H9 (cell line): ENCODE measurements around the gene PLEK. TPM values are rescaled to one million over a fixed set of nuclear protein-coding genes. Genes with fewer than 3 reads are reported as not detected.

Experiments used
- DNase-seq: peaks from one replicate; pipeline ENCODE4 v3.0.0-alpha.2; 2017
- H2AFZ ChIP-seq: one replicate; pipeline ENCODE4 v1.6.1; 2013; ENCODE audit warnings: mild to moderate bottlenecking, low read length, control low read depth, moderate library complexity
- H2AK5ac ChIP-seq: 2 replicates; pipeline ENCODE4 v1.6.1; 2013; ENCODE audit warnings: low read length, control low read depth, mixed read lengths; ENCODE audit not compliant: insufficient read length
- H2BK120ac ChIP-seq: one replicate; pipeline ENCODE4 v1.6.1; 2013; ENCODE audit warnings: low read depth, mild to moderate bottlenecking, low read length, control low read depth, inconsistent platforms; ENCODE audit not compliant: poor library complexity, severe bottlenecking
- H2BK12ac ChIP-seq: 2 replicates; pipeline ENCODE4 v1.6.1; 2013; ENCODE audit warnings: low read length, control low read depth, mixed read lengths, low read depth; ENCODE audit not compliant: insufficient read length
- H2BK15ac ChIP-seq: 2 replicates; pipeline ENCODE4 v1.6.1; 2013; ENCODE audit warnings: low read depth, low read length, control low read depth
- H2BK20ac ChIP-seq: one replicate; pipeline ENCODE4 v1.6.1; 2013; ENCODE audit warnings: low read depth, mild to moderate bottlenecking, low read length, control low read depth, inconsistent platforms; ENCODE audit not compliant: poor library complexity, severe bottlenecking
- H2BK5ac ChIP-seq: 2 replicates; pipeline ENCODE4 v1.6.1; 2013; ENCODE audit warnings: low read length, control low read depth, mixed read lengths; ENCODE audit not compliant: insufficient read length
- H3K14ac ChIP-seq: 2 replicates; pipeline ENCODE4 v1.6.1; 2013; ENCODE audit warnings: low read length, control low read depth; ENCODE audit not compliant: insufficient read depth
- H3K18ac ChIP-seq: 2 replicates; pipeline ENCODE4 v1.6.1; 2013; ENCODE audit warnings: low read depth, mild to moderate bottlenecking, mixed read lengths, low read length, control low read depth; ENCODE audit not compliant: insufficient read length
- H3K23ac ChIP-seq: 2 replicates; pipeline ENCODE4 v1.6.1; 2013; ENCODE audit warnings: low read length, control low read depth, mixed read lengths, low read depth; ENCODE audit not compliant: insufficient read length
- H3K23me2 ChIP-seq: 2 replicates; pipeline ENCODE4 v1.6.1; 2013; ENCODE audit warnings: low read depth, mild to moderate bottlenecking, mixed read lengths, low read length, control low read depth; ENCODE audit not compliant: insufficient read length, poor library complexity, severe bottlenecking
- H3K27ac ChIP-seq: 2 replicates; pipeline ENCODE4 v1.5.1; 2013; ENCODE audit warnings: low read length, control low read depth, mixed read lengths, low read depth; ENCODE audit not compliant: insufficient read length
- H3K27me3 ChIP-seq: 2 replicates; pipeline ENCODE4 v1.6.1; 2013; ENCODE audit warnings: low read length, control low read depth, inconsistent platforms; ENCODE audit not compliant: insufficient read depth
- H3K4ac ChIP-seq: 2 replicates; pipeline ENCODE4 v1.6.1; 2013; ENCODE audit warnings: low read depth, mild to moderate bottlenecking, control low read depth, inconsistent platforms, low read length, moderate library complexity
- H3K4me1 ChIP-seq: 2 replicates; pipeline ENCODE4 v1.6.1; 2013; ENCODE audit warnings: low read length, control low read depth, inconsistent platforms; ENCODE audit not compliant: insufficient read depth
- H3K4me2 ChIP-seq: 2 replicates; pipeline ENCODE4 v1.6.1; 2013; ENCODE audit warnings: low read length, control low read depth, mixed read lengths; ENCODE audit not compliant: insufficient read length, insufficient read depth
- H3K56ac ChIP-seq: 2 replicates; pipeline ENCODE4 v1.6.1; 2013; ENCODE audit warnings: low read depth, mild to moderate bottlenecking, mixed read lengths, low read length, control low read depth; ENCODE audit not compliant: insufficient read length
- H3K79me1 ChIP-seq: 2 replicates; pipeline ENCODE4 v1.6.1; 2013; ENCODE audit warnings: low read depth, mild to moderate bottlenecking, moderate library complexity, low read length, control low read depth, inconsistent platforms; ENCODE audit not compliant: insufficient read depth, poor library complexity, severe bottlenecking
- H3K79me2 ChIP-seq: 2 replicates; pipeline ENCODE4 v1.6.1; 2013; ENCODE audit warnings: low read length, control low read depth, inconsistent platforms; ENCODE audit not compliant: insufficient read depth
- H3K9ac ChIP-seq: 2 replicates; pipeline ENCODE4 v1.6.1; 2013; ENCODE audit warnings: low read length, control low read depth, mixed read lengths; ENCODE audit not compliant: insufficient read length; ENCODE audit errors: extremely low read depth
- H3K9me3 ChIP-seq: one replicate; pipeline ENCODE4 v1.6.1; 2013; ENCODE audit warnings: low read depth, low read length, inconsistent platforms; ENCODE audit not compliant: control insufficient read depth
- H3T11ph ChIP-seq: one replicate; pipeline ENCODE4 v1.6.1; 2013; ENCODE audit warnings: mild to moderate bottlenecking, low read length, control low read depth, inconsistent platforms
- H4K20me1 ChIP-seq: one replicate; pipeline ENCODE4 v1.6.1; 2013; ENCODE audit not compliant: control insufficient read depth, insufficient read length, insufficient read depth
- H4K5ac ChIP-seq: 2 replicates; pipeline ENCODE4 v1.6.1; 2013; ENCODE audit warnings: low read depth, mild to moderate bottlenecking, mixed read lengths, low read length, control low read depth; ENCODE audit not compliant: insufficient read length
- H4K8ac ChIP-seq: replicated peaks from 2 replicates; pipeline ENCODE4 v1.6.1; 2013; ENCODE audit warnings: low read length, control low read depth, mixed read lengths, low read depth; ENCODE audit not compliant: insufficient read length
- H4K91ac ChIP-seq: 2 replicates; pipeline ENCODE4 v1.6.1; 2013; ENCODE audit warnings: low read depth, mild to moderate bottlenecking, moderate library complexity, mixed read lengths, low read length, control low read depth; ENCODE audit not compliant: insufficient read length
- H3K27ac Mint-ChIP-seq, 3 experiments: 2 replicates in 2 of 3; 3 replicates in 1 of 3; pipeline ENCODE4 v1.8.0; 2020 to 2021; ENCODE audit warnings: mixed read lengths in 3 of 3, mild to moderate bottlenecking in 1 of 3, moderate library complexity in 1 of 3
- H3K27me3 Mint-ChIP-seq: 2 replicates; pipeline ENCODE4 v1.8.0; 2021; ENCODE audit warnings: low read depth, mild to moderate bottlenecking, moderate library complexity, mixed read lengths
- H3K36me3 Mint-ChIP-seq, 3 experiments: 2 replicates in 2 of 3; 3 replicates in 1 of 3; pipeline ENCODE4 v1.8.0; 2020 to 2021; ENCODE audit warnings: low read depth in 3 of 3, mixed read lengths in 3 of 3; ENCODE audit not compliant: insufficient read depth in 1 of 3
- H3K4me1 Mint-ChIP-seq, 2 experiments: 2 replicates each; pipeline ENCODE4 v1.8.0; 2020; ENCODE audit warnings: mixed read lengths in 2 of 2
- H3K4me3 Mint-ChIP-seq, 2 experiments: 2 replicates in 1 of 2; 3 replicates in 1 of 2; pipeline ENCODE4 v1.8.0; 2020 to 2021; ENCODE audit warnings: mild to moderate bottlenecking in 2 of 2, mixed read lengths in 2 of 2, moderate library complexity in 1 of 2
- H3K9me3 Mint-ChIP-seq, 2 experiments: 2 replicates in 1 of 2; 3 replicates in 1 of 2; pipeline ENCODE4 v1.8.0; 2020; ENCODE audit warnings: mild to moderate bottlenecking in 2 of 2, mixed read lengths in 2 of 2, moderate library complexity in 1 of 2
- CTCF ChIP-seq: fragments of 200-600 bp; sonication (generic); conservative IDR thresholded peaks from 3 replicates; pipeline ENCODE4 v1.8.0; 2021; ENCODE audit warnings: antibody characterized with exemption, mild to moderate bottlenecking
- WGBS: extraction: QIAGEN DNeasy Blood & Tissue Kit; methylation state at CpG from one replicate; pipeline ENCODE4 v1.1.7; 2013; ENCODE audit warnings: missing lambda C conversion rate, low lambda C conversion rate, mixed read lengths; ENCODE audit not compliant: insufficient read length; ENCODE audit errors: extremely low coverage; 5-methylcytosine and 5-hydroxymethylcytosine counted together
- total RNA-seq: library from RNA; stranded (reverse); gene quantifications from 2 replicates; pipeline ENCODE4 v1.2.1, GENCODE V29; 2021

PLEK gene
- total RNA-seq, 1 experiment from 2014 or later = not detected

GRCh38 chr2:68429311-68429826 is 64.3 kb downstream of the PLEK start:
- no peak overlapping the region for H2BK120ac ChIP-seq
- no peak overlapping the region for H3K56ac ChIP-seq
- H4K91ac ChIP-seq = no peak overlapping the region
- no peak for DNase-seq
- H4K5ac ChIP-seq = no peak overlapping the region
- H2AK5ac ChIP-seq = no peak overlapping the region
- H2AFZ ChIP-seq = no peak overlapping the region
- H3K27me3 ChIP-seq = no peaks in the 10 kb centered on the region
- no peak overlapping the region for H4K8ac ChIP-seq
- H4K20me1 ChIP-seq = no peaks in the 10 kb centered on the region
- H3K4me1 ChIP-seq = no peaks in the 10 kb centered on the region
- Mint-ChIP-seq H3K4me3 (no peak overlapping the region), H3K9me3 (no peaks in the 10 kb centered on the region; a peak in 3 of 5 replicates), H3K27me3 (no peaks in the 10 kb centered on the region), H3K27ac (no peak overlapping the region), H3K4me1 (peaks cover 0 to 3% of the 10 kb centered on the region in 2 experiments; a peak in 1 of 4 replicates), H3K36me3 (no peaks in the 10 kb centered on the region)
- no peaks in the 10 kb centered on the region for H3K79me1 ChIP-seq
- H3K23me2 ChIP-seq = no peaks in the 10 kb centered on the region
- H2BK20ac ChIP-seq = no peak overlapping the region
- WGBS = no CpG with 5 or more reads among the region's 7 CpGs
- no peak overlapping the region for H3K4ac ChIP-seq
- H3K23ac ChIP-seq = no peak overlapping the region
- H3K9me3 ChIP-seq = no peaks in the 10 kb centered on the region
- no peak for TF ChIP-seq CTCF
- H3K4me2 ChIP-seq = no peak overlapping the region
- H3T11ph ChIP-seq = no peak overlapping the region
- no peak overlapping the region for H3K9ac ChIP-seq
- no peak overlapping the region for H2BK15ac ChIP-seq
- H3K79me2 ChIP-seq = no peaks in the 10 kb centered on the region
- no peak overlapping the region for H2BK12ac ChIP-seq
- no peak overlapping the region for H3K27ac ChIP-seq
- H3K14ac ChIP-seq = no peak overlapping the region
- H3K18ac ChIP-seq = no peak overlapping the region
- H2BK5ac ChIP-seq = no peak overlapping the region
